Measurements from ENCODE around the gene PFDN1. TPM values are rescaled to one million over a fixed set of nuclear protein-coding genes. Genes with fewer than 3 reads are reported as not detected.

The PFDN1 gene
- total RNA-seq, 5 donors from 2014 or later (not counting 1 experiment from before 2014, with no cell fraction given): 26.9 to 32.2 (median 28.1) TPM

GRCh38 chr5:140245341-140245740 is 57.6 kb downstream of the PFDN1 start:
- Mint-ChIP-seq H3K27ac (peak overlapping the region; percentile 58 to 68), H3K27me3 (no peaks in the 10 kb centered on the region), H3K9me3 (no peaks in the 10 kb centered on the region), H3K4me3 (peak overlapping the region in 1 of 3 donors; percentile 50), H3K4me1 (peaks cover 30 to 40% (median 31%) of the 10 kb centered on the region in 3 donors), H3K36me3 (peaks cover 9% of the 10 kb centered on the region)
- no peaks in the 10 kb centered on the region for H3K9me3 ChIP-seq
- 20% methylated on average over 1 of the region's 5 CpGs for WGBS (ENCODE audit: insufficient coverage)
- ChIA-PET CTCF (interaction anchor here (0.7 to 5.4 kb wide), 13 partner anchors 11 to 466 kb away, joined by 3 to 73 read pairs (median 5); partner anchors contain the start of genes HBEGF (in 1 of the 2) and PFDN1 (in 1 of the 2)), POLR2A (no interaction called here)
- no peak overlapping the region for H3K4me3 ChIP-seq (ENCODE audit: control insufficient read depth in 1 of 2, extremely low read depth in 1 of 2, low read length in 1 of 2)
- peak in 3 of 4 experiments; percentile 24 to 51 (median 37) for ATAC-seq (replicated peaks in 1 of 4)
- no peak for DNase-seq
- H3K36me3 ChIP-seq (ENCODE audit: control insufficient read depth in 2 of 2, extremely low read depth in 1 of 2, insufficient read depth in 1 of 2, low read length in 1 of 2): peaks cover 2 to 11% of the 10 kb centered on the region in 2 donors
- H3K4me1 ChIP-seq (ENCODE audit: control insufficient read depth in 1 of 2, extremely low read depth in 1 of 2, insufficient read depth in 2 of 2, low read length in 2 of 2): peaks cover 12 to 24% of the 10 kb centered on the region in 2 experiments
- no peak overlapping the region for H3K27ac ChIP-seq (ENCODE audit: low read length)
- H3K27me3 ChIP-seq (replicated peaks in 1 of 2; ENCODE audit: control insufficient read depth in 2 of 2, extremely low read depth in 1 of 2, insufficient read depth in 2 of 2, low read length in 1 of 2): no peaks in the 10 kb centered on the region

- peaks cover 12 to 17% of the 10 kb centered on the region in 2 experiments for H3K4me1 ChIP-seq (ENCODE audit: control insufficient read depth in 1 of 2, extremely low read depth in 1 of 2, insufficient read depth in 2 of 2, low read length in 2 of 2)
- H3K27me3 ChIP-seq (replicated peaks in 1 of 2; ENCODE audit: control insufficient read depth in 2 of 2, extremely low read depth in 1 of 2, insufficient read depth in 2 of 2, low read length in 1 of 2): no peaks in the 10 kb centered on the region
- CTCF ChIA-PET: interaction anchor here (0.6 to 5.4 kb wide), 30 partner anchors 12 to 1488 kb away, joined by 3 to 73 read pairs (median 5); partner anchors contain the start of genes HBEGF (in 2 of the 2), PFDN1 (in 2 of the 2) and ANKHD1 (in 1 of the 2)
- Mint-ChIP-seq H3K4me3 (peak overlapping the region in 1 of 3 donors; percentile 50), H3K9me3 (no peaks in the 10 kb centered on the region), H3K4me1 (peaks cover 24 to 33% (median 25%) of the 10 kb centered on the region in 3 donors), H3K36me3 (peaks cover 8% of the 10 kb centered on the region), H3K27me3 (no peaks in the 10 kb centered on the region), H3K27ac (no peak overlapping the region)
- POLR2A ChIA-PET: interaction anchor here in 1 of 2 donors (0.6 to 1.0 kb wide), 2 partner anchors 17 to 160 kb away, joined by 3 to 5 read pairs; no protein-coding TSS in a partner anchor
- 33% methylated on average over 14 of the region's 14 CpGs for WGBS (ENCODE audit: insufficient coverage)
- no peak overlapping the region for H3K27ac ChIP-seq (ENCODE audit: low read length)
- H3K9me3 ChIP-seq: no peaks in the 10 kb centered on the region
- peak; percentile 57 to 82 (median 74) for ATAC-seq (replicated peaks in 1 of 4)
- peak; percentile 53 to 83 (median 71) for DNase-seq
- H3K4me3 ChIP-seq (ENCODE audit: control insufficient read depth in 1 of 2, extremely low read depth in 1 of 2, low read length in 1 of 2): no peak overlapping the region
- H3K36me3 ChIP-seq (ENCODE audit: control insufficient read depth in 2 of 2, extremely low read depth in 1 of 2, insufficient read depth in 1 of 2, low read length in 1 of 2): peaks cover 2 to 6% of the 10 kb centered on the region in 2 donors
Measured at GRCh38 chr5:140244525-140245025, 58.3 kb downstream of the PFDN1 start.

GRCh38 chr5:140243706-140244250 is 59.1 kb downstream of the PFDN1 start:
- peaks cover 16 to 27% (median 21%) of the 10 kb centered on the region in 3 donors for H3K4me1 Mint-ChIP-seq
- DNase-seq (no peak), ATAC-seq (replicated peaks in 1 of 4) (no peak)
- H3K27me3 ChIP-seq (replicated peaks in 1 of 2; ENCODE audit: control insufficient read depth in 2 of 2, extremely low read depth in 1 of 2, insufficient read depth in 2 of 2, low read length in 1 of 2): peaks cover 0 to 2% of the 10 kb centered on the region in 2 experiments
- H3K9me3 Mint-ChIP-seq: no peaks in the 10 kb centered on the region
- peaks cover 0 to 3% of the 10 kb centered on the region in 2 donors for H3K36me3 ChIP-seq (ENCODE audit: control insufficient read depth in 2 of 2, extremely low read depth in 1 of 2, insufficient read depth in 1 of 2, low read length in 1 of 2)
- peaks cover 5% of the 10 kb centered on the region for H3K36me3 Mint-ChIP-seq
- no peak overlapping the region for H3K4me3 Mint-ChIP-seq
- ChIA-PET CTCF (interaction anchor here (0.6 to 5.4 kb wide), 30 partner anchors 13 to 1487 kb away, joined by 3 to 73 read pairs (median 4); partner anchors contain the start of genes HBEGF (in 2 of the 2), PFDN1 (in 2 of the 2) and ANKHD1 (in 1 of the 2)), POLR2A (interaction anchor here in 1 of 2 donors (0.6 to 1.0 kb wide), 2 partner anchors 18 to 160 kb away, joined by 3 to 5 read pairs; no protein-coding TSS in a partner anchor)
- no peak overlapping the region for H3K27ac ChIP-seq (ENCODE audit: low read length)
- H3K27me3 Mint-ChIP-seq: no peaks in the 10 kb centered on the region
- H3K4me3 ChIP-seq (ENCODE audit: control insufficient read depth in 1 of 2, extremely low read depth in 1 of 2, low read length in 1 of 2): no peak overlapping the region
- WGBS (ENCODE audit: insufficient coverage): 100% methylated on average over 3 of the region's 4 CpGs
- H3K4me1 ChIP-seq (ENCODE audit: control insufficient read depth in 1 of 2, extremely low read depth in 1 of 2, insufficient read depth in 2 of 2, low read length in 2 of 2): peaks cover 9 to 14% of the 10 kb centered on the region in 2 experiments
- no peak overlapping the region for H3K27ac Mint-ChIP-seq
- no peaks in the 10 kb centered on the region for H3K9me3 ChIP-seq

- peaks cover 0 to 3% of the 10 kb centered on the region in 2 donors for H3K36me3 ChIP-seq (ENCODE audit: control insufficient read depth in 2 of 2, extremely low read depth in 1 of 2, insufficient read depth in 1 of 2, low read length in 1 of 2)
- H3K9me3 Mint-ChIP-seq: no peaks in the 10 kb centered on the region
- H3K4me3 ChIP-seq (ENCODE audit: control insufficient read depth in 1 of 2, extremely low read depth in 1 of 2, low read length in 1 of 2): no peak overlapping the region
- H3K27me3 ChIP-seq (replicated peaks in 1 of 2; ENCODE audit: control insufficient read depth in 2 of 2, extremely low read depth in 1 of 2, insufficient read depth in 2 of 2, low read length in 1 of 2): peaks cover 0 to 2% of the 10 kb centered on the region in 2 experiments
- H3K27me3 Mint-ChIP-seq: no peaks in the 10 kb centered on the region
- H3K4me3 Mint-ChIP-seq: no peak overlapping the region
- CTCF ChIA-PET: interaction anchor here (0.5 to 5.4 kb wide), 14 partner anchors 13 to 290 kb away, joined by 3 to 73 read pairs (median 4); no protein-coding TSS in a partner anchor
- WGBS (ENCODE audit: insufficient coverage): 92% methylated on average over 2 of the region's 4 CpGs
- peaks cover 13 to 27% (median 21%) of the 10 kb centered on the region in 3 donors for H3K4me1 Mint-ChIP-seq
- H3K27ac Mint-ChIP-seq: no peak overlapping the region
- H3K27ac ChIP-seq (ENCODE audit: low read length): no peak overlapping the region
- H3K4me1 ChIP-seq (ENCODE audit: control insufficient read depth in 1 of 2, extremely low read depth in 1 of 2, insufficient read depth in 2 of 2, low read length in 2 of 2): peaks cover 9 to 14% of the 10 kb centered on the region in 2 experiments
- POLR2A ChIA-PET: interaction anchor here in 1 of 2 donors (0.6 kb wide), 1 partner anchor 14 kb away, joined by 3 read pairs; no protein-coding TSS in a partner anchor
- DNase-seq (no peak), ATAC-seq (replicated peaks in 1 of 4) (no peak)
- peaks cover 5% of the 10 kb centered on the region for H3K36me3 Mint-ChIP-seq
- H3K9me3 ChIP-seq: no peaks in the 10 kb centered on the region
Measured at GRCh38 chr5:140242890-140243585, 59.9 kb downstream of the PFDN1 start.

GRCh38 chr5:140242099-140242498 is 60.8 kb downstream of the PFDN1 start:
- H3K27ac Mint-ChIP-seq: no peak overlapping the region
- POLR2A ChIA-PET: no interaction called here
- Histone ChIP-seq H3K9me3 (no peaks in the 10 kb centered on the region), H3K4me1 (ENCODE audit: control insufficient read depth in 1 of 2, extremely low read depth in 1 of 2, insufficient read depth in 2 of 2, low read length in 2 of 2) (peaks cover 9 to 14% of the 10 kb centered on the region in 2 experiments), H3K4me3 (ENCODE audit: control insufficient read depth in 1 of 2, extremely low read depth in 1 of 2, low read length in 1 of 2) (no peak overlapping the region), H3K27ac (ENCODE audit: low read length) (no peak overlapping the region), H3K36me3 (ENCODE audit: control insufficient read depth in 2 of 2, extremely low read depth in 1 of 2, insufficient read depth in 1 of 2, low read length in 1 of 2) (peaks cover 0 to 3% of the 10 kb centered on the region in 2 donors), H3K27me3 (replicated peaks in 1 of 2; ENCODE audit: control insufficient read depth in 2 of 2, extremely low read depth in 1 of 2, insufficient read depth in 2 of 2, low read length in 1 of 2) (peaks cover 0 to 2% of the 10 kb centered on the region in 2 experiments)
- H3K9me3 Mint-ChIP-seq: no peaks in the 10 kb centered on the region
- no CpG with 5 or more reads among the region's 5 CpGs for WGBS (ENCODE audit: insufficient coverage)
- CTCF ChIA-PET: interaction anchor here (0.7 to 5.4 kb wide), 4 partner anchors 109 to 117 kb away, joined by 3 to 73 read pairs (median 7); no protein-coding TSS in a partner anchor
- H3K36me3 Mint-ChIP-seq: peaks cover 5% of the 10 kb centered on the region
- H3K27me3 Mint-ChIP-seq: no peaks in the 10 kb centered on the region
- no peak overlapping the region for H3K4me3 Mint-ChIP-seq
- H3K4me1 Mint-ChIP-seq: peaks cover 13 to 25% (median 21%) of the 10 kb centered on the region in 3 donors
- no peak for DNase-seq
- ATAC-seq (replicated peaks in 1 of 4): no peak
